SH-SY5Y (cell line): ENCODE results near the gene ARMH2.

Experiments
- GATA2 ChIP-seq: IDR thresholded peaks from 2 replicates; pipeline ENCODE4 v1.6.1; 2011; ENCODE audit warnings: mild to moderate bottlenecking, low read depth, low read length
- GATA3 ChIP-seq: IDR thresholded peaks from 2 replicates; pipeline ENCODE4 v1.6.1; 2011; ENCODE audit warnings: low read depth, mild to moderate bottlenecking, low read length, moderate library complexity

- TF ChIP-seq GATA2 (no peak), GATA3 (no peak)
Observed at GRCh38 chr6:24845578-24845977, 46.9 kb upstream of the ARMH2 start.
